K562 (cell line): Measurements from ENCODE around the gene TAL1. TPM values are rescaled to one million over a fixed set of nuclear protein-coding genes. Genes with fewer than 3 reads are reported as not detected.

Experiments
- HCFC1 ChIP-seq: IDR thresholded peaks from 2 replicates; pipeline ENCODE4 v1.6.1; 2012; ENCODE audit warnings: low read depth, low read length, improper control_type of control experiment
- HDAC2 ChIP-seq: fragments of 450-650 bp; IDR thresholded peaks from 2 replicates; pipeline ENCODE4 v1.6.1; 2016; ENCODE audit warnings: mild to moderate bottlenecking
- ILF3 ChIP-seq: fragments of 450-650 bp; IDR thresholded peaks from 2 replicates; pipeline ENCODE4 v1.6.1; 2018; ENCODE audit warnings: antibody characterized with exemption, mild to moderate bottlenecking, moderate library complexity, borderline replicate concordance
- MCM2 ChIP-seq: fragments of 450-650 bp; IDR thresholded peaks from 2 replicates; pipeline ENCODE4 v1.6.1; 2017; ENCODE audit warnings: low read depth, mild to moderate bottlenecking
- MTA1 ChIP-seq: fragments of 450-650 bp; IDR thresholded peaks from 2 replicates; pipeline ENCODE4 v1.6.1; 2017; ENCODE audit warnings: borderline replicate concordance
- MXI1 ChIP-seq: IDR thresholded peaks from 2 replicates; pipeline ENCODE4 v1.6.1; 2011; ENCODE audit warnings: low read depth, mild to moderate bottlenecking, improper control_type of control experiment, low read length
- NONO ChIP-seq, 2 experiments: fragments of 200-400 bp in 1 of 2; fragments of 450-650 bp in 1 of 2; formaldehyde crosslinking in 1 of 2; IDR thresholded peaks; 2 replicates each; pipeline ENCODE4 v1.6.1; 2017; ENCODE audit warnings: low read depth in 2 of 2, mild to moderate bottlenecking in 2 of 2, moderate library complexity in 2 of 2, low read length in 1 of 2
- POLR2AphosphoS5 ChIP-seq: IDR thresholded peaks from 2 replicates; pipeline ENCODE4 v1.6.1; 2011; ENCODE audit warnings: mild to moderate bottlenecking, low read depth, low read length, moderate library complexity; ENCODE audit not compliant: control insufficient read depth, insufficient read depth
- SMAD1 ChIP-seq: fragments of 150-350 bp; IDR thresholded peaks from 2 replicates; pipeline ENCODE4 v1.6.1; 2014; ENCODE audit warnings: low read length, low read depth; ENCODE audit not compliant: partially characterized antibody
- SMAD4 ChIP-seq: fragments of 250-450 bp; sonication (Bioruptor Pico); conservative IDR thresholded peaks from 2 replicates; pipeline ENCODE4 v1.8.0; 2021; ENCODE audit warnings: inconsistent platforms, mild to moderate bottlenecking, moderate library complexity
- XRCC5 ChIP-seq: fragments of 200-400 bp; formaldehyde crosslinking; IDR thresholded peaks from 2 replicates; pipeline ENCODE4 v1.6.1; 2017; ENCODE audit warnings: low read depth, mild to moderate bottlenecking, low read length
- ZFX ChIP-seq: sonication (generic); formaldehyde crosslinking; IDR thresholded peaks from 2 replicates; pipeline ENCODE4 v1.8.0; 2022; ENCODE audit warnings: mild to moderate bottlenecking, missing genetic modification reagents, moderate library complexity
- polyA plus RNA-seq, 8 experiments: library from polyadenylated mRNA; depleted of rRNA in 4 of 8; stranded (reverse) in 5 of 8; unstranded in 3 of 8; fragments of >200 nt; fragmentation: Nextera tagmentation in 2 of 8; fragmentation: Illumina TruSeq in 1 of 8; extraction: Ambion mirVana in 2 of 8; extraction: Trizol in 1 of 8; gene quantifications; 2 replicates each; pipeline versions ENCODE4 v1.2.1 to v1.2.3, GENCODE V29; 2011 to 2014; ENCODE audit warnings: inconsistent platforms in 1 of 8, missing spikeins in 1 of 8
- total RNA-seq, 7 experiments: library from RNA; depleted of rRNA in 6 of 7; stranded (reverse); fragments of >200 nt in 6 of 7; fragmentation: Illumina TruSeq in 2 of 7; extraction: Trizol in 2 of 7; gene quantifications; 2 replicates each; pipeline versions ENCODE4 v1.2.1 to v1.2.3, GENCODE V29; 2011 to 2021; ENCODE audit warnings: low replicate concordance in 1 of 7
- TF ChIP-seq, protein P1 (sequence below): fragments of 450-650 bp; IDR thresholded peaks from 2 replicates; pipeline ENCODE4 v1.6.1; 2016; ENCODE audit warnings: low read depth
- TF ChIP-seq, protein P2 (sequence below): sonication (generic); formaldehyde crosslinking; IDR thresholded peaks from 2 replicates; pipeline ENCODE4 v1.8.1; 2022; ENCODE audit warnings: missing genetic modification reagents
- TF ChIP-seq, protein P3 (sequence below): sonication (generic); formaldehyde crosslinking; IDR thresholded peaks from 2 replicates; pipeline ENCODE4 v1.8.0; 2022; ENCODE audit warnings: missing genetic modification reagents, mild to moderate bottlenecking, borderline replicate concordance

The TAL1 gene
- total and polyA plus RNA-seq, 9 of the 15 experiments (the other 6 are each of a cell fraction or from before 2014, with no cell fraction given): 18.5 to 106 (median 59.7) TPM

DNA sequence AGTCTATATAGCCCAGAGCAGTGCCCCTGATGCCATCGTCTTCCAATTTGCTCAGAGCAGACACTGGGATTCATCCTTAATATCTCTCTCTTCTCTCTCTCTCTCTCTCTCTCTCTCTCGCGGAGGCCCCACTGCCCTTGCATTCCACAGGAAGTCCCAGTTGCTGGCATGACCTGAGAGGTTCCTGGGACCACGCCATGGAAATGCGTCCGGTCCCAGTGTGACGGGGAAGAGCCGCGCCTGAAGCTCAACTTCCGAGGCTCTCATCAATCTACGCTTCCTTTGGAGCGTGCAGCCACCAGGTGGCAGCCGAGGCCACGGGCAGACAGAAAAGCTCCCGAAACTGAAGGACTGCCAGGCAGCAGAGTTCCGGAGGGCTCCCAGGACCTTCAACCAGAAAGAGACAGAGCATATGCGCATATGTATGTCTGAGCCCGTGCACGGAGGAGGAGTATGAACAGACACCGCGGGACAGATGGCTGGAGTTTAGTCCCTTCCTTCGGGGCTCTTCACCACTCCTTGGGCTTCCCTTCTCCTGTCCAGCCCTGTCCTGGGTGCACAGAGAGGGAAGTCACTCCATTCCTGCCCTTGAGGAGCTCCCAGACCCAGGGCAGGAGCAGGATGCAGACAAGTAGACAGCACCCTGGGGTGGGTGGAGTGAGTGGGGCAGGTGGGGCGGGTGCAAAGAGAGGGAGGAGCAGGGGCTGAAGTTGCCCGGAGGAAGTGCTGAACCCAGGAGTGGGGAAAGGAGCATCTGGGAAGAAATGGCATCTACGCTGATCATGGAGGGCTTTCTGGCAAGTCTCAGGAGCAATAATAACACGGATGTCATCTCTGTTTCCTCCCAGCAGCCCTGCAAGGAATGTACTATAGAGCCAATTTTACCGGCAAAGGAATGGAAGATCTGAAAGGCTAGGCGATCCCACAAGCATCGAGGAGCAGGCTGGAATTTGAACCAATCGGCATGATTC lies 52.7 kb downstream of the TAL1 start (continued):
- TF ChIP-seq, protein P1, sequence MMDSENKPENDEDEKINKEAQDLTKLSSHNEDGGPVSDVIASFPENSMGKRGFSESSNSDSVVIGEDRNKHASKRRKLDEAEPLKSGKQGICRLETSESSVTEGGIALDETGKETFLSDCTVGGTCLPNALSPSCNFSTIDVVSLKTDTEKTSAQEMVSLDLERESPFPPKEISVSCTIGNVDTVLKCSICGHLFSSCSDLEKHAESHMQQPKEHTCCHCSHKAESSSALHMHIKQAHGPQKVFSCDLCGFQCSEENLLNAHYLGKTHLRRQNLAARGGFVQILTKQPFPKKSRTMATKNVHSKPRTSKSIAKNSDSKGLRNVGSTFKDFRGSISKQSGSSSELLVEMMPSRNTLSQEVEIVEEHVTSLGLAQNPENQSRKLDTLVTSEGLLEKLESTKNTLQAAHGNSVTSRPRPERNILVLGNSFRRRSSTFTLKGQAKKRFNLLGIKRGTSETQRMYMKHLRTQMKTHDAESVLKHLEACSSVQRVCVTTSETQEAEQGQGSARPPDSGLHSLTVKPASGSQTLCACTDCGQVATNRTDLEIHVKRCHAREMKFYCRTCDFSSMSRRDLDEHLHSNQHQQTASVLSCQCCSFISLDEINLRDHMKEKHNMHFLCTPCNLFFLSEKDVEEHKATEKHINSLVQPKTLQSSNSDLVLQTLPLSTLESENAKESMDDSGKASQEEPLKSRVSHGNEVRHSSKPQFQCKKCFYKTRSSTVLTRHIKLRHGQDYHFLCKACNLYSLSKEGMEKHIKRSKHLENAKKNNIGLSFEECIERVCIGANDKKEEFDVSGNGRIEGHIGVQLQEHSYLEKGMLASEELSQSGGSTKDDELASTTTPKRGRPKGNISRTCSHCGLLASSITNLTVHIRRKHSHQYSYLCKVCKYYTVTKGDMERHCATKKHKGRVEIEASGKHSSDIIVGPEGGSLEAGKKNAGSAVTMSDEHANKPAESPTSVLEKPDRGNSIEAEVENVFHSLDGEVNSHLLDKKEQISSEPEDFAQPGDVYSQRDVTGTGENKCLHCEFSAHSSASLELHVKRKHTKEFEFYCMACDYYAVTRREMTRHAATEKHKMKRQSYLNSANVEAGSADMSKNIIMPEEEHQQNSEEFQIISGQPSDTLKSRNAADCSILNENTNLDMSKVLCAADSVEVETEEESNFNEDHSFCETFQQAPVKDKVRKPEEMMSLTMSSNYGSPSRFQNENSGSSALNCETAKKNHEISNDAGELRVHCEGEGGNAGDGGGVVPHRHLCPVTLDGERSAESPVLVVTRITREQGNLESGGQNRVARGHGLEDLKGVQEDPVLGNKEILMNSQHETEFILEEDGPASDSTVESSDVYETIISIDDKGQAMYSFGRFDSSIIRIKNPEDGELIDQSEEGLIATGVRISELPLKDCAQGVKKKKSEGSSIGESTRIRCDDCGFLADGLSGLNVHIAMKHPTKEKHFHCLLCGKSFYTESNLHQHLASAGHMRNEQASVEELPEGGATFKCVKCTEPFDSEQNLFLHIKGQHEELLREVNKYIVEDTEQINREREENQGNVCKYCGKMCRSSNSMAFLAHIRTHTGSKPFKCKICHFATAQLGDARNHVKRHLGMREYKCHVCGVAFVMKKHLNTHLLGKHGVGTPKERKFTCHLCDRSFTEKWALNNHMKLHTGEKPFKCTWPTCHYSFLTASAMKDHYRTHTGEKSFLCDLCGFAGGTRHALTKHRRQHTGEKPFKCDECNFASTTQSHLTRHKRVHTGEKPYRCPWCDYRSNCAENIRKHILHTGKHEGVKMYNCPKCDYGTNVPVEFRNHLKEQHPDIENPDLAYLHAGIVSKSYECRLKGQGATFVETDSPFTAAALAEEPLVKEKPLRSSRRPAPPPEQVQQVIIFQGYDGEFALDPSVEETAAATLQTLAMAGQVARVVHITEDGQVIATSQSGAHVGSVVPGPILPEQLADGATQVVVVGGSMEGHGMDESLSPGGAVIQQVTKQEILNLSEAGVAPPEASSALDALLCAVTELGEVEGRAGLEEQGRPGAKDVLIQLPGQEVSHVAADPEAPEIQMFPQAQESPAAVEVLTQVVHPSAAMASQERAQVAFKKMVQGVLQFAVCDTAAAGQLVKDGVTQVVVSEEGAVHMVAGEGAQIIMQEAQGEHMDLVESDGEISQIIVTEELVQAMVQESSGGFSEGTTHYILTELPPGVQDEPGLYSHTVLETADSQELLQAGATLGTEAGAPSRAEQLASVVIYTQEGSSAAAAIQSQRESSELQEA: no peak
- peak; percentile 44; the same call in 1 of the 2 replicates for TF ChIP-seq POLR2AphosphoS5
- TF ChIP-seq MCM2: no peak
- TF ChIP-seq ZFX: no peak
- TF ChIP-seq MTA1: peak; percentile 99
- peak; percentile 84 for TF ChIP-seq HCFC1
- TF ChIP-seq HDAC2: 0 out of 2 replicates have a peak, but pooled peaks have one; percentile 73
- TF ChIP-seq ILF3: no peak
- peak; percentile 98 for TF ChIP-seq XRCC5
- TF ChIP-seq SMAD1: no peak
- no peak for TF ChIP-seq MXI1
- no peak for TF ChIP-seq NONO (IDR thresholded peaks at IDR 0.05; ENCODE audit: low read depth in 2 of 2, low read length in 1 of 2)
- TF ChIP-seq SMAD4: peak; percentile 30; the same call in 1 of the 2 replicates
- TF ChIP-seq, protein P2, sequence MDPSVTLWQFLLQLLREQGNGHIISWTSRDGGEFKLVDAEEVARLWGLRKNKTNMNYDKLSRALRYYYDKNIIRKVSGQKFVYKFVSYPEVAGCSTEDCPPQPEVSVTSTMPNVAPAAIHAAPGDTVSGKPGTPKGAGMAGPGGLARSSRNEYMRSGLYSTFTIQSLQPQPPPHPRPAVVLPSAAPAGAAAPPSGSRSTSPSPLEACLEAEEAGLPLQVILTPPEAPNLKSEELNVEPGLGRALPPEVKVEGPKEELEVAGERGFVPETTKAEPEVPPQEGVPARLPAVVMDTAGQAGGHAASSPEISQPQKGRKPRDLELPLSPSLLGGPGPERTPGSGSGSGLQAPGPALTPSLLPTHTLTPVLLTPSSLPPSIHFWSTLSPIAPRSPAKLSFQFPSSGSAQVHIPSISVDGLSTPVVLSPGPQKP: no peak
- TF ChIP-seq, protein P3, sequence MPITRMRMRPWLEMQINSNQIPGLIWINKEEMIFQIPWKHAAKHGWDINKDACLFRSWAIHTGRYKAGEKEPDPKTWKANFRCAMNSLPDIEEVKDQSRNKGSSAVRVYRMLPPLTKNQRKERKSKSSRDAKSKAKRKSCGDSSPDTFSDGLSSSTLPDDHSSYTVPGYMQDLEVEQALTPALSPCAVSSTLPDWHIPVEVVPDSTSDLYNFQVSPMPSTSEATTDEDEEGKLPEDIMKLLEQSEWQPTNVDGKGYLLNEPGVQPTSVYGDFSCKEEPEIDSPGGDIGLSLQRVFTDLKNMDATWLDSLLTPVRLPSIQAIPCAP (CRISPR knock-in tag): no peak
